Measurements from ENCODE around the gene ZBTB20. TPM values are rescaled to one million over a fixed set of nuclear protein-coding genes. Genes with fewer than 3 reads are reported as not detected.

ZBTB20 gene
- total RNA-seq, 1 experiment from 2014 or later, result 3.7 TPM

DNA sequence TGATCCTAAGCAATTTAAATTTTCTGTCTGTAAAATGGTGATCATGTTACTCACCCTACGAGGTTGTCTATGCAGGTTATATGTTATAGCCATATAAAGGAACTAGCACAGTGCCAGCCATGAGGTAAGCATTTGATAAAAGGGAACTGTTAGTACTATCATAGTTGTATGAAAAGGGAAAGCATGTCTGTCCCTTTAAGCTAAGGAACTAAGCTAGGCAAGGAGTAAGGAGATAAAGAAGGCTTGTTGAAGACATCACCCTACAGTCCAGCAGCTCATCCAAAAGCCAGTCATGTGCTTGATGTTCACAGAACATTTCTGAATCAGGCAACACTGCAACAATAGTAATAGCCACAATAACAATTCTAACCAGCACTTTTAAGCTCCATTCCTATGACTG is 243.9 kb downstream of the ZBTB20 start:
- Histone ChIP-seq H3F3A (ENCODE audit: low read length, unreplicated experiment) (no peaks in the 10 kb centered on the region), H3K36me3 (ENCODE audit: low read depth, low read length) (no peaks in the 10 kb centered on the region), H3K9me3 (ENCODE audit: low read length) (no peaks in the 10 kb centered on the region), H4K20me1 (ENCODE audit: low read length) (no peaks in the 10 kb centered on the region), H3K9ac (ENCODE audit: low read length) (no peak overlapping the region), H3K27ac (ENCODE audit: low read length) (no peak overlapping the region), H3K4me1 (ENCODE audit: insufficient read depth, low read length) (no peaks in the 10 kb centered on the region), H3K27me3 (ENCODE audit: low read length) (no peaks in the 10 kb centered on the region), H2AFZ (ENCODE audit: low read length) (no peak overlapping the region), H3K79me2 (ENCODE audit: low read length) (no peaks in the 10 kb centered on the region), H3K4me3 (ENCODE audit: low read length) (no peak overlapping the region), H3K4me2 (ENCODE audit: low read length) (no peak overlapping the region), H3K9me2 (replicated peaks; ENCODE audit: low read length) (no peaks in the 10 kb centered on the region)
- no peak for DNase-seq
- ChIA-PET CTCF (no interaction called here), POLR2A (ENCODE audit: unreplicated experiment) (no interaction called here)
- BruUV-seq (replicated peaks), result no TSS peak
- no peak for ATAC-seq
- intact Hi-C loops (cut with micrococcal nuclease), result no loop called here
- no peak for TF ChIP-seq EZH2 (IDR thresholded peaks at IDR 0.05; ENCODE audit: low read length, unreplicated experiment)
- TF ChIP-seq, protein P1, sequence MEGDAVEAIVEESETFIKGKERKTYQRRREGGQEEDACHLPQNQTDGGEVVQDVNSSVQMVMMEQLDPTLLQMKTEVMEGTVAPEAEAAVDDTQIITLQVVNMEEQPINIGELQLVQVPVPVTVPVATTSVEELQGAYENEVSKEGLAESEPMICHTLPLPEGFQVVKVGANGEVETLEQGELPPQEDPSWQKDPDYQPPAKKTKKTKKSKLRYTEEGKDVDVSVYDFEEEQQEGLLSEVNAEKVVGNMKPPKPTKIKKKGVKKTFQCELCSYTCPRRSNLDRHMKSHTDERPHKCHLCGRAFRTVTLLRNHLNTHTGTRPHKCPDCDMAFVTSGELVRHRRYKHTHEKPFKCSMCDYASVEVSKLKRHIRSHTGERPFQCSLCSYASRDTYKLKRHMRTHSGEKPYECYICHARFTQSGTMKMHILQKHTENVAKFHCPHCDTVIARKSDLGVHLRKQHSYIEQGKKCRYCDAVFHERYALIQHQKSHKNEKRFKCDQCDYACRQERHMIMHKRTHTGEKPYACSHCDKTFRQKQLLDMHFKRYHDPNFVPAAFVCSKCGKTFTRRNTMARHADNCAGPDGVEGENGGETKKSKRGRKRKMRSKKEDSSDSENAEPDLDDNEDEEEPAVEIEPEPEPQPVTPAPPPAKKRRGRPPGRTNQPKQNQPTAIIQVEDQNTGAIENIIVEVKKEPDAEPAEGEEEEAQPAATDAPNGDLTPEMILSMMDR (conservative IDR thresholded peaks at IDR 0.05; ENCODE audit: low read depth, low read length), result no peak
- no peak for TF ChIP-seq EZH2phosphoT487 (IDR thresholded peaks at IDR 0.05; ENCODE audit: borderline replicate concordance, low read length)

DNA sequence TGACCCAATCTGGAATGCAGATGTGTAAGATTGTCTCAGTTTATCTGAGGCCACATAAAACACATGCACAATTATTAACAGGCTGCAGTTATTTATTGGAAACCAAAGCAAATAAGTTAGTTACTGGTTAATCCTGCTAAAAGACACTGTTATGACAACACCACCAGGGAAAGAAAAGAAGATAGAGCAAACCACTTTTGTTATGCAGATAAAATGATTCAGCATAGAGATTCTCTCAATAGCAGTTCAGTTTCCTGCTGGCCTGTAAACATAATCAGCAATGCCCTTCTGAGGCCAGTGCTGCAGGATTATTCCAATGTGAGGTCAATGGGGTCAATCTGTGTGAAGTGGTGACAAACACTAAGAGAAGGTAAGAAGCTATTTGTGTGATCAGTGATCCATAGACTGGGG is 244.4 kb downstream of the ZBTB20 start:
- ChIA-PET CTCF (no interaction called here), POLR2A (ENCODE audit: unreplicated experiment) (no interaction called here)
- no peaks in the 10 kb centered on the region for H3K9me2 ChIP-seq (replicated peaks; ENCODE audit: low read length)
- H3K4me2 ChIP-seq (ENCODE audit: low read length), result no peak overlapping the region
- no peak overlapping the region for H3K9ac ChIP-seq (ENCODE audit: low read length)
- no peaks in the 10 kb centered on the region for H3K36me3 ChIP-seq (ENCODE audit: low read depth, low read length)
- H2AFZ ChIP-seq (ENCODE audit: low read length), result no peak overlapping the region
- H3K27me3 ChIP-seq (ENCODE audit: low read length), result no peaks in the 10 kb centered on the region
- no peak overlapping the region for H3K27ac ChIP-seq (ENCODE audit: low read length)
- H3K79me2 ChIP-seq (ENCODE audit: low read length), result no peaks in the 10 kb centered on the region
- no peak for ATAC-seq
- no peaks in the 10 kb centered on the region for H3F3A ChIP-seq (ENCODE audit: low read length, unreplicated experiment)
- H3K9me3 ChIP-seq (ENCODE audit: low read length), result no peaks in the 10 kb centered on the region
- DNase-seq, result no peak
- H3K4me1 ChIP-seq (ENCODE audit: insufficient read depth, low read length), result no peaks in the 10 kb centered on the region
- intact Hi-C loops (cut with micrococcal nuclease), result no loop called here
- BruUV-seq (replicated peaks), result no TSS peak
- TF ChIP-seq, protein P1 (conservative IDR thresholded peaks at IDR 0.05; ENCODE audit: low read depth, low read length), result no peak
- no peak for TF ChIP-seq EZH2 (IDR thresholded peaks at IDR 0.05; ENCODE audit: low read length, unreplicated experiment)
- no peak for TF ChIP-seq EZH2phosphoT487 (IDR thresholded peaks at IDR 0.05; ENCODE audit: borderline replicate concordance, low read length)
- no peak overlapping the region for H3K4me3 ChIP-seq (ENCODE audit: low read length)
- no peaks in the 10 kb centered on the region for H4K20me1 ChIP-seq (ENCODE audit: low read length)

DNA sequence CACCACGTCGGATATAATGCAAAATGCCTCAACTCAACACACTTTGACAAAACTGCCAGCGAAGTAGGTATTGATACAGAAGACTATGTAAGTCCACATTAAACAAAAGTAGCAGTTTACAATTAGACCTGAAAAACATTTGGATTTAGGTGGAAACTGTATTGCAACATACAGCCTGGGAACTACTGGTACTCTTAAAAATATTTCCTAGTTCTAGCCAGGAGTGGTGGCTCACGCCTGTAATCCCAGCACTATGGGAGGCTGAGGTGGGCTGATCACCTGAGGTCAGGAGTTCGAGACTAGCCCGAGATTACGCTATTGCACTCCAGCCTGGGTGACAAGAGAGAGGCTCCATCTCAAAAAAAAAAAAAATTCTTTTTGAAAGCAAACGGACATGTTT is 246.2 kb downstream of the ZBTB20 start:
- H3K27ac ChIP-seq (ENCODE audit: low read length), result no peak overlapping the region
- CTCF ChIA-PET, result no interaction called here
- H3K9me2 ChIP-seq (replicated peaks; ENCODE audit: low read length), result no peaks in the 10 kb centered on the region
- H3K9me3 ChIP-seq (ENCODE audit: low read length), result no peaks in the 10 kb centered on the region
- peak overlapping the region; percentile 24; the same call in 1 of the 2 replicates for H2AFZ ChIP-seq (ENCODE audit: low read length)
- no peaks in the 10 kb centered on the region for H4K20me1 ChIP-seq (ENCODE audit: low read length)
- ATAC-seq, result peak; percentile 35
- H3K4me1 ChIP-seq (ENCODE audit: insufficient read depth, low read length), result no peaks in the 10 kb centered on the region
- H3F3A ChIP-seq (ENCODE audit: low read length, unreplicated experiment), result no peaks in the 10 kb centered on the region
- no TSS peak for BruUV-seq (replicated peaks)
- intact Hi-C loops (cut with micrococcal nuclease), result no loop called here
- no peak for DNase-seq
- POLR2A ChIA-PET (ENCODE audit: unreplicated experiment), result no interaction called here
- H3K4me2 ChIP-seq (ENCODE audit: low read length), result peak overlapping the region; percentile 54
- H3K27me3 ChIP-seq (ENCODE audit: low read length), result no peaks in the 10 kb centered on the region
- peak overlapping the region; percentile 47 for H3K4me3 ChIP-seq (ENCODE audit: low read length)
- no peak overlapping the region for H3K9ac ChIP-seq (ENCODE audit: low read length)
- no peaks in the 10 kb centered on the region for H3K79me2 ChIP-seq (ENCODE audit: low read length)
- no peaks in the 10 kb centered on the region for H3K36me3 ChIP-seq (ENCODE audit: low read depth, low read length)
- TF ChIP-seq, protein P1 (conservative IDR thresholded peaks at IDR 0.05; ENCODE audit: low read depth, low read length), result no peak
- TF ChIP-seq EZH2phosphoT487 (IDR thresholded peaks at IDR 0.05; ENCODE audit: borderline replicate concordance, low read length), result no peak
- no peak for TF ChIP-seq EZH2 (IDR thresholded peaks at IDR 0.05; ENCODE audit: low read length, unreplicated experiment)

All from PC-3 (cell line).